Body of pancreas (tissue), 4 donors: Measurements from ENCODE around the gene UBE2C. TPM values are rescaled to one million over a fixed set of nuclear protein-coding genes. Genes with fewer than 3 reads are reported as not detected.
A peak's percentile ranks its signal among the peaks of the same experiment; 100 is the strongest.

ENCODE experiments used
- ATAC-seq: fragments of 150-250 bp; one replicate; pipeline ENCODE4 v1.9.1; 2016
- DNase-seq, 4 donors: peaks; one replicate each; pipeline ENCODE4 v3.0.0-alpha.2; 2019
- H3K27ac ChIP-seq, 4 donors: fragments of 200-600 bp; sonication (generic); 1 replicate in 3 of 4; 2 replicates in 1 of 4; pipeline versions ENCODE4 v1.5.1 to v1.6.1; 2016 to 2019; ENCODE audit warnings: mild to moderate bottlenecking in 1 of 4, mixed read lengths in 1 of 4, moderate library complexity in 1 of 4
- H3K27me3 ChIP-seq, 2 donors: fragments of 200-600 bp; sonication (generic); one replicate each; pipeline ENCODE4 v1.6.0; 2016; ENCODE audit warnings: mild to moderate bottlenecking in 1 of 2
- H3K36me3 ChIP-seq, 2 donors: fragments of 200-600 bp; sonication (generic); replicated peaks in 1 of 2; 2 replicates each; pipeline ENCODE4 v1.5.1; 2016; ENCODE audit warnings: low read depth in 2 of 2; ENCODE audit not compliant: insufficient read depth in 1 of 2
- H3K4me1 ChIP-seq: fragments of 200-600 bp; sonication (generic); one replicate; pipeline ENCODE4 v1.6.0; 2016
- H3K4me3 ChIP-seq, 2 donors: fragments of 200-600 bp; sonication (generic); 1 replicate in 1 of 2; 2 replicates in 1 of 2; pipeline ENCODE4 v1.5.1; 2016 to 2019
- H3K9me3 ChIP-seq, 3 donors: fragments of 200-600 bp; sonication (generic); 1 replicate in 2 of 3; 2 replicates in 1 of 3; pipeline ENCODE4 v1.5.1; 2016
- POLR2A ChIP-seq, 3 donors: fragments of 450-650 bp; IDR thresholded peaks; one replicate each; pipeline ENCODE4 v1.6.1; 2016; ENCODE audit warnings: antibody characterized with exemption in 3 of 3, mild to moderate bottlenecking in 2 of 3
- WGBS, 2 donors: methylation state at CpG; one replicate each; pipeline ENCODE4 v1.1.5; 2017; 5-methylcytosine and 5-hydroxymethylcytosine counted together
- intact Hi-C: fragments of 100-400 bp; cut with DNase I; formaldehyde crosslinking; loops from one replicate; pipeline ENCODE4 v1.15.1; 2023
- total RNA-seq, 2 donors: library from RNA; depleted of rRNA; stranded (reverse); fragments of >200 nt; gene quantifications; one replicate each; pipeline ENCODE4 v1.1.0, GENCODE V29; 2016
- TF ChIP-seq, protein P1 (sequence below), 7 experiments: fragments of 450-650 bp in 4 of 7; fragments of 200-600 bp in 3 of 7; sonication (generic) in 3 of 7; IDR thresholded peaks; one replicate each; pipeline ENCODE4 v1.5.1; 2016 to 2019; ENCODE audit warnings: antibody characterized with exemption in 7 of 7

The UBE2C gene
- total RNA-seq, 2 donors from 2014 or later, result not detected

DNA sequence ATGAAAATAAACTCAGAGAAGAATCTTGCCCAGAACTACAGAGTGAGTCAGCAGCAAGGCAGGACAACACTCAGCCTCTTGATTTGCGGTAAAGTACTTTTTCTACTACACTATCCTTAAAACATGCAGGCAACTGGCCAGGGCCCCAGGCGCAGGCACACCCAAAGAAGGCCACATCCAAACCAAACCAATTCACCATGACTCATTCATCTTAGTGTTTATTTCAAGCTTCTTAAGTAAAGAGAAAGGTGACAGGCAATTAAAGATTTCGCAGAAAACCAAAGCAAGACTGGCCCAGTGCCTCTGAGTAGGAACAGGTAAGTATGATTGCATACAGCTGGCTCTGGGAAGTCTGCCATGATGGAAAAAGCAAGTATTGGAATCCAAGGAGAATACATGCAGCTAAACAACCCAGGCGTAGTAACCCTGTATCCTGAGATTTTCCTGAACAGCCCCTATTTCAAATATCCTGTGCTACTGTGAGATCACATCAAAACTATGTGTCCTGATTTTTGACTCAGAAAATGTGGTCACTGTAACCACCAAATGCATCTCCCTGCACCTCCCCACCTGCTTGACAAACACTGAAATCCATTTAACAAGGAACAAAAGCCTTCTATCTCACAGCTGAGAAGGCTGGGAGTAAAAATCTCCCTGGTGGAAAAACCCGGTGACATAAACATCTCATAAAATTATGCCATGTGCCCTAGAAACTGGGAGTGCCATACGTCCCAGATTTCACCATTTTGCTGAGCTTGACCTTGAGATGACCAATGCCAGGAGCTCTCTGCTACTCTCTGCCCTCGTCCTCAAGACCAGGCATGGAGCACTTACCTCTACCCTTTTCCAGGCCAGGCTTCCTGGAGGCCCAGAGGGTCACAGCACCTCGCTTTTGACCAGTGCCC is 33.2 kb upstream of the UBE2C start:
- TF ChIP-seq, protein P1, sequence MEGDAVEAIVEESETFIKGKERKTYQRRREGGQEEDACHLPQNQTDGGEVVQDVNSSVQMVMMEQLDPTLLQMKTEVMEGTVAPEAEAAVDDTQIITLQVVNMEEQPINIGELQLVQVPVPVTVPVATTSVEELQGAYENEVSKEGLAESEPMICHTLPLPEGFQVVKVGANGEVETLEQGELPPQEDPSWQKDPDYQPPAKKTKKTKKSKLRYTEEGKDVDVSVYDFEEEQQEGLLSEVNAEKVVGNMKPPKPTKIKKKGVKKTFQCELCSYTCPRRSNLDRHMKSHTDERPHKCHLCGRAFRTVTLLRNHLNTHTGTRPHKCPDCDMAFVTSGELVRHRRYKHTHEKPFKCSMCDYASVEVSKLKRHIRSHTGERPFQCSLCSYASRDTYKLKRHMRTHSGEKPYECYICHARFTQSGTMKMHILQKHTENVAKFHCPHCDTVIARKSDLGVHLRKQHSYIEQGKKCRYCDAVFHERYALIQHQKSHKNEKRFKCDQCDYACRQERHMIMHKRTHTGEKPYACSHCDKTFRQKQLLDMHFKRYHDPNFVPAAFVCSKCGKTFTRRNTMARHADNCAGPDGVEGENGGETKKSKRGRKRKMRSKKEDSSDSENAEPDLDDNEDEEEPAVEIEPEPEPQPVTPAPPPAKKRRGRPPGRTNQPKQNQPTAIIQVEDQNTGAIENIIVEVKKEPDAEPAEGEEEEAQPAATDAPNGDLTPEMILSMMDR (IDR thresholded peaks at IDR 0.05), result no peak
- TF ChIP-seq POLR2A (IDR thresholded peaks at IDR 0.05), result no peak
- Histone ChIP-seq H3K36me3 (no peaks in the 10 kb centered on the region), H3K27ac (peak overlapping the region; percentile 44 to 81 (median 71)), H3K27me3 (no peaks in the 10 kb centered on the region), H3K4me3 (no peak overlapping the region), H3K9me3 (no peaks in the 10 kb centered on the region), H3K4me1 (peaks cover 54% of the 10 kb centered on the region)
- intact Hi-C loops, result no loop called here
- 26 to 37% methylated on average over 7 to 8 of the region's 8 CpGs for WGBS, 2 donors
- DNase-seq, result peak; percentile 89 to 95 (median 94)
- ATAC-seq, result peak; percentile 93

DNA sequence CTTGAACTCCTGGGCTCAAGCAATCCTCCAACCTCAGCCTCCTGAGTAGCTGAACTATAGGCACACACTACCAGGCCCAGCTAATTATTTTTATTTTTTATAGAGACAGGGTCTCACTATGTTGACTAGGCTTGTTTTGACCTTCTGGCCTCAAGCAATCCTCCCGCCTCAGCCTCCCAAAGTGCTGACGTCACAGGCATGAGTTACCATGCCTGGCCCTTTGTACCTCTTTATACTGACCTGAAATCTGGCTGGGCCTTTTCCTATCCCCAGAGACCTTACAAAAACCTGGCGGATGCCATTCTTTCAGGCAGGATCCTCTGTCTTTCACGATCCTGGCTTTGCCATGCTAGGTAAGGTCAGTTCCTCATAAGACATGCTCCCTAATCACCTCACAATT is 32.3 kb upstream of the UBE2C start:
- no peak for TF ChIP-seq POLR2A (IDR thresholded peaks at IDR 0.05)
- TF ChIP-seq, protein P1 (IDR thresholded peaks at IDR 0.05), result no peak
- DNase-seq, result no peak
- intact Hi-C loops, result no loop called here
- peak overlapping the region in 2 of 4 donors; percentile 76 to 81 for H3K27ac ChIP-seq
- no peak overlapping the region for H3K4me3 ChIP-seq
- H3K36me3 ChIP-seq, result no peaks in the 10 kb centered on the region
- no peaks in the 10 kb centered on the region for H3K27me3 ChIP-seq
- ATAC-seq, result no peak
- peaks cover 54% of the 10 kb centered on the region for H3K4me1 ChIP-seq
- no peaks in the 10 kb centered on the region for H3K9me3 ChIP-seq
- 67 to 95% methylated on average over 3 to 4 of the region's 4 CpGs for WGBS, 2 donors

DNA sequence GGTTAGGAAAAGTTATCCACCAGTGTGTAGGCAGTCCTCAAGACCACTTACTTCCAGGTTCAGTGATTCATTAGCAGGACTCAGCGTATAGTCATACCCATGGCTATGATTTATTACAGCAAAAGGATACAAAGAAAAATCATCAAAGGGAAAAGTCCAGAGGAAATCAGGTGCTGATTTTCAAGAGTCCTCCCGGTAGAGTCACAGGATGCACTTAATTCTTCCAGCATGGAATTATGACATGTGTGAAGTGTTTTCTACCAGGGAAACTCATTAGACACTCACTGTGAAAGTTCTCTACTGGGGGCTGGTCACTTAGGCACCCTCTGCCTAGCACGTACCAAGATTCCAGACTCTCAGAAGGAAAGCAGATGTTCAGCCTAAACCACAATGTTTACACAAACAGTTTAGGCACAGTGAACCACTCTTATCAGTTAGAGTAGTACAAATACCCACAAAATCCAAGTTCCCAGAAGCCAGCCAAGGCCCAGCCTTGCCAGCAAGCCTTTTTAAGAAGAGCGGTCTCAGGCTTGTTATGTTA is 31.0 kb upstream of the UBE2C start:
- peaks cover 54% of the 10 kb centered on the region for H3K4me1 ChIP-seq
- intact Hi-C loops, result no loop called here
- no peak for TF ChIP-seq POLR2A (IDR thresholded peaks at IDR 0.05)
- TF ChIP-seq, protein P1 (IDR thresholded peaks at IDR 0.05), result no peak
- H3K27me3 ChIP-seq, result no peaks in the 10 kb centered on the region
- peak overlapping the region in 1 of 4 donors; percentile 26 for H3K27ac ChIP-seq
- DNase-seq, result peak in 3 of 4 donors; percentile 25 to 44 (median 29)
- H3K36me3 ChIP-seq, result no peaks in the 10 kb centered on the region
- no peak overlapping the region for H3K4me3 ChIP-seq
- H3K9me3 ChIP-seq, result no peaks in the 10 kb centered on the region
- ATAC-seq, result no peak
- 44 to 47% methylated on average over 4 of the region's 4 CpGs for WGBS, 2 donors

DNA sequence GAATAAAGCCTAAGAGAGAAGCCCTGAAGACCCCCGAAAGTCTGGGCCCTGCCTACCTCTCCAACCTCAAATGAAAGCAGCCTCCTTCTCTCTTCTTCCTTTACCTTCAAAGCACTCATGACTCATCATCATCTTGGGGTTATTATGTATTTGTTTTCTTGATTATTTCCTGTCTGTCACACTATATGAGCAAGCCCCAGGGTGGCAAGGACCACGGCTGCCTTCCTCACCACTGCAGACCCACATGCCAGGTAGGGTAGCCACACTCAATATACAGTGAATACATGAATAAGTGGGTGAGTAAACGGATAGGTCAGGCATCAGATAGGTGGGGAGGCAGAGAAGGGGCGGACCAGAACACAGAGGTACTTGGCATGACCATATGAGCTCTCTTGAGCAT is 29.6 kb upstream of the UBE2C start:
- Histone ChIP-seq H3K27me3 (no peaks in the 10 kb centered on the region), H3K27ac (no peak overlapping the region), H3K36me3 (no peaks in the 10 kb centered on the region), H3K9me3 (no peaks in the 10 kb centered on the region), H3K4me1 (peaks cover 53% of the 10 kb centered on the region), H3K4me3 (no peak overlapping the region)
- DNase-seq (no peak), ATAC-seq (no peak)
- TF ChIP-seq, protein P1 (IDR thresholded peaks at IDR 0.05), result no peak
- TF ChIP-seq POLR2A (IDR thresholded peaks at IDR 0.05), result no peak
- WGBS, 2 donors, result 44 to 62% methylated on average over 4 of the region's 4 CpGs
- intact Hi-C loops, result no loop called here
